ENCODE data around the gene B3GNT9.

GRCh38 chr16:67156143-67156844 lies 5.5 kb upstream of the B3GNT9 start:
- no peak for TF ChIP-seq EZH2 (IDR thresholded peaks at IDR 0.05)
- TF ChIP-seq POLR2A (IDR thresholded peaks at IDR 0.05; ENCODE audit: borderline replicate concordance, extremely low read depth, insufficient read depth, insufficient read length) = no peak
- TF ChIP-seq, protein P1, sequence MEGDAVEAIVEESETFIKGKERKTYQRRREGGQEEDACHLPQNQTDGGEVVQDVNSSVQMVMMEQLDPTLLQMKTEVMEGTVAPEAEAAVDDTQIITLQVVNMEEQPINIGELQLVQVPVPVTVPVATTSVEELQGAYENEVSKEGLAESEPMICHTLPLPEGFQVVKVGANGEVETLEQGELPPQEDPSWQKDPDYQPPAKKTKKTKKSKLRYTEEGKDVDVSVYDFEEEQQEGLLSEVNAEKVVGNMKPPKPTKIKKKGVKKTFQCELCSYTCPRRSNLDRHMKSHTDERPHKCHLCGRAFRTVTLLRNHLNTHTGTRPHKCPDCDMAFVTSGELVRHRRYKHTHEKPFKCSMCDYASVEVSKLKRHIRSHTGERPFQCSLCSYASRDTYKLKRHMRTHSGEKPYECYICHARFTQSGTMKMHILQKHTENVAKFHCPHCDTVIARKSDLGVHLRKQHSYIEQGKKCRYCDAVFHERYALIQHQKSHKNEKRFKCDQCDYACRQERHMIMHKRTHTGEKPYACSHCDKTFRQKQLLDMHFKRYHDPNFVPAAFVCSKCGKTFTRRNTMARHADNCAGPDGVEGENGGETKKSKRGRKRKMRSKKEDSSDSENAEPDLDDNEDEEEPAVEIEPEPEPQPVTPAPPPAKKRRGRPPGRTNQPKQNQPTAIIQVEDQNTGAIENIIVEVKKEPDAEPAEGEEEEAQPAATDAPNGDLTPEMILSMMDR (IDR thresholded peaks at IDR 0.05 in 2 of 3, conservative IDR thresholded peaks at IDR 0.05 in 1 of 3; ENCODE audit: borderline replicate concordance in 1 of 3, insufficient read depth in 1 of 3, low read depth in 2 of 3, low read length in 2 of 3) = no peak
- TF ChIP-seq EZH2phosphoT487 (IDR thresholded peaks at IDR 0.05; ENCODE audit: borderline replicate concordance) = no peak
- TF ChIP-seq REST (IDR thresholded peaks at IDR 0.05; ENCODE audit: low read depth) = no peak
- TF ChIP-seq JUND (IDR thresholded peaks at IDR 0.05) = no peak
- TF ChIP-seq YY1 (IDR thresholded peaks at IDR 0.05; ENCODE audit: extremely low read depth, insufficient replicate concordance, low read depth, low read length) = no peak

Data from HCT116 (cell line).